GM21423 (cell line): ENCODE data around the gene SSBP3.
"Not testable (repeated sequence)": the region's sequence is repeated elsewhere in the genome, so short reads cannot be mapped to it uniquely, and the experiment has no call there.

Experiments
- ATAC-seq: cut with Tn5 transposase; IDR thresholded peaks from one replicate; pipeline ENCODE4 v1.9.1; 2021; ENCODE audit warnings: mild to moderate bottlenecking, moderate library complexity; ENCODE audit not compliant: unreplicated experiment

Gene SSBP3

DNA sequence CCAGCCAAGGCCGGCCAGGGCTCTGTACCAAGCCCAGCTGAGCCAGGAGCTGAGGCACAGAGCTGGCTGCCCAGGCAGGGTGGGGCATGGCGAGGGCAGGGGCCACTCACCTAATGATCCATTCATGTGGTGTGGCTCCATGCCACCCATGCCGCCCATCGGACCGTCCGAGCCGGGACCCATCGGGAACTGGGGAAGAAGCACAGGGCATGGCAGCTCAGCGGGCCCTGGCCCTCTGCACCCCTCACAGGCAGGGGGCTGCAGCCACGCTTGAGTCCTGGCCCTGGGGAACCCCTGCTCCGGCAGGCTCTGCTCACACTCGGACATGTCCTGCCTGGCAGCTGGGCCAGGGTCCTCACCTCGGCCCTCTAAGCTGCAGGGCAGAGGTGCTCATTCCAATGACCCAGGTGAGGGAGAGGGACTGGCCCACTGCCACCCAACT, 177.5 kb downstream of the SSBP3 start:
- ATAC-seq = no peak

DNA sequence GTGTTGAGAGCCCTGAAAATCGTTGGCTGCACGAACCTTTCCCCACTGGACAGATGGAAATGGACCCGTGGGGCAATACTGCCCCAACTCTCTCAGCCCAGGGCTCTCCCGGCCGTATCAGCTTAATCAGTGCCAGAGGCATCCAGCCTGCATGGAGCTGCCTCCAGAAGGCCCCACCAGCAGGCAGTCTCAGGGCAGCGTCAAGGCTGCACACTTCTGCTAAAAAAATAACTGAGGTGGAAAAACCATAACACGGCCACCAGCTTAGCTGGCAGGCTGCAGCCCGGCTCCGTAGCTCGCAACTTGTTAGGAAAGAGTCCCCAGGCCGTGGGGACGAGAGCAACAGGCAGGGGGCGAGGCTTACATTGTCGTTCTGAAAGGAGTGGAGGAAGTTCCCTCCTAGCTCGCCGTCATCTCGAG, 178.3 kb downstream of the SSBP3 start:
- no peak for ATAC-seq

GRCh38 chr1:54227091-54227602, 179.0 kb downstream of the SSBP3 start:
- ATAC-seq = no peak

- ATAC-seq = no peak
These were observed 180.1 kb downstream of the SSBP3 start for GRCh38 chr1:54225986-54226559.

- ATAC-seq = no peak
These were observed 180.8 kb downstream of the SSBP3 start for GRCh38 chr1:54225378-54225777.

DNA sequence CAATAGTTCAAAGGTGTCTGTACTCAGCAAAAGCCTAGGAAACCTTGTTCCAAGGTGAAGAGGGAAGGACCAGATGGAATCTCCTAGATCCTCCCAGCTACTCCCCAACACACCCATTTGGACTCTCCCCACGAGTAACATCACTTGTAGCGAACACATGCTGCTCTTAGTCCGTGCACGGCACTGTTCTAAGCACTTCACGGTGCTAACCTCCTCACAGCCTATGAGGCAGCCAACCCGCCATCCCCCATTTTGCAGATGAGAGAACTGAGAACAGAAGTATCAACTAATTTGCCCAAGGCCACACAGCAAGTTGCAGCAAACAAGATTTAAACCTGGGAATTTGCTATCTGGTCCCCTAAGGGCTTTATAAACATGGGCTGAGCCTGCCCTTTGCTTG, 182.0 kb downstream of the SSBP3 start:
- ATAC-seq = no peak

- ATAC-seq = no peak
These were observed 182.6 kb downstream of the SSBP3 start for GRCh38 chr1:54223441-54224202.

DNA sequence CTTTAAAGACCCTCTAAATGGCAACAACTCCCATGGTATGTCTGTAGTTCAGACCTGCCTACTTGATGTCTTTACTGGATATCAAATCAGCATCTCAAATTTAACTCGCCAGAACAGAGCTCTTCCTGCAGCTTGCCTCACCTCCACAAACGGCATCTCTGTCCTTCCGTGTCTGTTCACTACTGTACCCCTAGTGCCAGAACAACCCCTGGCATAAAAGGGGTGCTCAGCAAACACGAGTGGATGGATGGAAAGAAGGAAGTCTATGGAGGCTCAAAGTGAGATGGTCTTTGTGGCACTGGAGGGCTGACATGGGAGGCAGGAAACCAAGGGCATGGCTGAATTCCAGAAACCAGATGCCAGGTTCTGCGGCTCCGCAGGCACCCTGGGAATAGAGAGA, 183.5 kb downstream of the SSBP3 start:
- ATAC-seq = no peak

DNA sequence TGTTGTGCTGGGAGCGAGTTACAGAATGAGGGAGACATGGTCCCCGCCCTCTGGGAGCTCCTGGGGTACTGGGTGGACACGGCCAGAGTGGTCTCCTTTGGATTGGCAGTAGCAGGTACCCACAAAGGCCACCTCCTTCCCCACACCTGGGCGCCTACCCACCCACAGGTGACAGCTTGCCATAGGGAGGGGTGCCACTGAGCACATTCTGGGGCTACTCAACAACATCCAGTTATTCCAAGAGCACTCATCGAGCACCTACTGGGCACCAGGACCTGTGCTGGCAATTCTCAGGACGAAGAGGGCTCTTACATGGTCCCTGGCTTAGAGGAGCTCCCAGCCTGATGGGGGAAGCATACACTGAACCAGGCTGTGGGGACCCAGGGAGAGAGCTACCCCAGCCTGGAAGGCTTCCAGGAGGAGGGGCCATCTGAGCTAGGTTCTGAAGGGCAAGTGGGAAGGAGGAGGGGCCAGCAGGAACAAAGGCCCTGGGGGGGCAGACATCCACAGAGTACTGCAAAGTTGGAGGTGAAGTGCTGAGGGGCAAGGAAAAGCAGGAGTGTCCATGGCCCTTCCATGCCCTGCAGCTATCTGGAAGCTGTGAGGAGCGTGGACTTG, 184.2 kb downstream of the SSBP3 start:
- ATAC-seq = no peak

- ATAC-seq = no peak
These were observed 184.9 kb downstream of the SSBP3 start for GRCh38 chr1:54221113-54221834.

DNA sequence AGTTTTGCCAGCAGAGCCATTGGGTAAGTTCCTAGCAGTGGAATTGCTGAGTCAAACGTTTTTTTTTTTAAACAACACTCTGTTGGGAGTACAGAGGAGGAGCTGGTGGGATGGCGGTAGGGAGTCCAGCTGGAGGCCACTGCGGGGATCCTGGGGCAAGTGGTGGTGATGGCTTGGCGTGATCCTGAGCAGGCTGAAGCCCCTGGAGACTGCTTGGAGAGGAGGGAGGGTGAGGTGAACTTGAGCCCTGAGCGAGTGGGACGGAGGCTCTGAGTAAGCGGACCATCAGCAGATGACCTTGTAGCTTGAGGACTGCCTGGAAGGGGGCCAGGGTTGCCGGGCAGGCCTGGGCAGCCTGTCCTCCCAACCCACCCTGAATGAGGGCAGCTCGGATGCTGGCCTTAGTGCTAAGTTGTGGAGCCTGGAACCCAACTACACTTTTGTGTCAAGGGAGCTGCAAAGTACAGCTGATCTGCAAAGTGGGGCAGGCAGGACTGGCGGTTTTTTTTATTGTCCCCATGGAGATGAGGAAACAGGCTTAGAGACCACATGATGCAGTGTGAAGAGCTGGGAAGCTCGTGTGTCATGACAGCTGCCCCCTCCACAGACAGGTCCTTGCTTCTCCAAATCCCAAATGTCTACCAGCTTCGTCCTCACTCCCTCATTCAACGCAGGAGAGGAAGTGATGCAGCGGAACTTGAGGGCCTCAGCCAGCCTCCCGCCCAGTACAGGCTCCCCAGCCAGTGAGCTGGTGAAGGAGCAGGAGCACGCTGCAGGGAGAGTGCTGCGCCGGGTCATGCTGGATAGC, 186.0 kb downstream of the SSBP3 start:
- no peak for ATAC-seq

- no peak for ATAC-seq
These were observed 186.5 kb downstream of the SSBP3 start for GRCh38 chr1:54219688-54220003.

DNA sequence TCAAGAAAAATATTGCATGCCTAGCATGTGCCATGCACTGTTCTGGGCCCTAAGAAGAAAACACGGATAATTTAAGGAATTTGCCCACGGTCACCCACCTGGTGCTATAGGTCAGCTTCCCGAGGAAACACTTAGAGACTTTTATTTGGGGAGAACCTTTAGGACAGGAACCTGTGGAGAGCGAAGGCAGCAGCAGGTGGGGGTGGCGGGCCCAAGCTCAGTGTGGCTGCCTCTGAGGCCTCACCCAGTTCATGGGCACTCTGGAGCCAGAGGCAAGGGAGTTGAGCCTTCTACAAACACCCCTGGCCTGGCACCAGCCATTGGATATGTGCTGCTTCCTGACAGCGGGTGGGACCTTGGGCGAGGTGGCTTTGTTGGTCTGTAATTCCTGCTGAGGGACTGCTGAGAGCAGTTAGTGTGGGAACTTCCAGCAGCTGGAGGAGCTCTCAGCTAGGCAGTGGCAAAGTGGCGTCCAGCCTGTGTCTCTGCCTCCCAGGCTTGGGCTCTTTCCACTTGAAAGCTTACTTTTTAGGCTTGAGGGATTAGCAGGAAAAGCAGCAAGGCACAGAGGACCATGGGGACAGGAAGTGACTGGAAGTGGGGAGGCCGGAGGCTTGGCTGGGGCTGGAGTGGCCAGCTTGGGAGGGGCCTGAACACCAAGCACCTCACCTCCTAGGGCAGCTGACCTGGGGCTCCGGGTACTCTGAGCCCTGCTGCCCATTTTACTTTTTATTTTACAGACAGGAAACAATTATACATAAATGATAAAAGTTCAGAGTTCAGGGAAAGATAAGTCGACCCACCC, 187.1 kb downstream of the SSBP3 start:
- no peak for ATAC-seq

DNA sequence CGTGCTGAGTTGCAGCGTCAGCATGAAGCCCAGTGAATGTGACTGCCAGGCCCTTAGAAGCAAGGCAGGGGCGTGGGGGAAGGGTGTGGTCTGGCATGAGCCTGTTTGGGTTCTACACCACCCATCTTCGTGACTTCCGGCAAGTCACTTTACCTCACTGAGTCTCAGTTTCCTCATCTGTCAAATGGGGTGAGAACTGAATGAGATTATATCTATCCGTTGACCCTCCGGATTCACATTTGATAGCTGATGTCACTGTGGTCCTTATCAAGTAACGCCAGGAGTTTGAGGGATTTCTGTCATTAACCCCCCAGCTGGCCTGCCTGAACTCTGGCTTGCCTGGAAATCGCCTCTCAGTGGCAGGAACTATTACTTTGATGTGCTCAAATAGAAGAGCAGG, 190.7 kb downstream of the SSBP3 start:
- ATAC-seq = no peak

DNA sequence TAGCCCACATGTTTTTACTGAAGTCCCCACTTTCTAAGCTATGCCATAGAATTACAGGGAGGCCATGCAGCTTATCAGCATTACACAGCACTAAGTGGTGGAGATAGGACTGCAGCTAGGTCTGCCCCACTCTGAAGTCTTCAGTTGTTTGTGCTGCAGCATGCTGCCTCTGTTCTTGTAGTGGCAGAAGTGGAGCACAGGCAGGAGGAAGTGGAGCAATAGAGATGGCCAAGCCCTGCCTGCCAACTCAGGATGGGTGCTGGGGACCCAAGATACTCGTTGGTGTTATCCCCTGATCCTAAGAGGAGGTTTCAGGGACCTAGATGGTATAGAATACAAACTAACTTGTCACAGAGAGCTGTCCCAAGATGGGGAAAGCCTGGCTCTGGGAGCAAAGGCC, 193.3 kb downstream of the SSBP3 start:
- ATAC-seq = no peak

DNA sequence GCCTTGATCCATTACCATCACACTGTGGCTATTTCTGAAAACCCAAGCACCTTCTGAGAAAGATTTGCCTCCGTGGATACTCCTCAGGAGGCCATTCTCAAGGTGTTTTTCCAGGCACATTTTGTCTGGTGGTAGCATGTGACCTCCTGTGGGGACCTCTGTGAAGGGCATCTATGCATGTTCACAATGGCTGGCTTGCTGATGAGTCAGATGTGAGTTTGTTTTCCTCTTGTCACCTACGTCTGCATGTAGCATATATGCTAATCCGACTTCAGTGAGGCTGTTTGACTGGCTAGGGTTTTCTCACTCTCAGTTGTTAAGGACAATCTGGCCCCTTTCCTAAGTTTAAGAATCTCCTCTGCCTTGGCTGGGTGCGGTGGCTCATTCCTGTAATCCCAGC, 198.3 kb downstream of the SSBP3 start:
- ATAC-seq = not testable (repeated sequence)

- ATAC-seq = no peak
These were observed 198.9 kb downstream of the SSBP3 start for GRCh38 chr1:54207287-54207686.

DNA sequence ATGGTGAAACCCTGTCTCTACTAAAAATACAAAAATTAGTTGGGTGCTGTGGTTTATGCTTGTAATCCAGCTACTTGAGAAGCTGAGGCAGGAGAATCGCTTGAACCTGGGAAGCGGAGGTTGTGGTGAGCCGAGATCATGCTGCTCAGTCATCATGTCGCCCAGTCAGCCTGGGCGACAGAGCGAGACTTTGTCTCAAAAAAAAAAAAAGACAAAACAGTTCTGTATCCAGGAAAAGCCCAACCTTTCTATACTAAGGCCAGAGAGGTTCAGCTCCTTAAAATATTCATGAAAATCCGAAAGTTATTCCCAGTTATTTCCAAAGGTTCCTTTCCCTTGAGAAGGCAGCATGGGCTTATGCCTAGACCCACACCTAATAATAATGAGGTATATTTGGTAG, 202.0 kb downstream of the SSBP3 start:
- ATAC-seq = no peak

GRCh38 chr1:54200519-54200997, 205.6 kb downstream of the SSBP3 start:
- ATAC-seq = peak; percentile 2
